ENCODE data around the gene DALRD3. TPM values are rescaled to one million over a fixed set of nuclear protein-coding genes. Genes with fewer than 3 reads are reported as not detected.

Gene DALRD3
- total RNA-seq, 1 donor: 39.1 TPM

GRCh38 chr3:48991851-48992545 is 26.4 kb downstream of the DALRD3 start:
- H3K4me3 ChIP-seq (ENCODE audit: insufficient read depth, low read length): peak overlapping the region; percentile 89
- H3K36me3 ChIP-seq (ENCODE audit: insufficient read depth, low read length): peaks cover 9% of the 10 kb centered on the region
- no peaks in the 10 kb centered on the region for H3K9me3 ChIP-seq (ENCODE audit: low read depth, low read length)
- H3K27ac ChIP-seq (ENCODE audit: low read depth, low read length): peak overlapping the region; percentile 51
- no peak for DNase-seq (ENCODE audit: insufficient read length, low spot score, missing footprints)
- H2AFZ ChIP-seq (ENCODE audit: low read length): no peak overlapping the region
- H3K79me2 ChIP-seq (ENCODE audit: insufficient read depth, low read length): peaks cover 45% of the 10 kb centered on the region
- peaks cover 22% of the 10 kb centered on the region for H3K4me1 ChIP-seq (ENCODE audit: insufficient read depth, low read length)
- no peaks in the 10 kb centered on the region for H3K27me3 ChIP-seq (ENCODE audit: insufficient read depth, low read length)
- TF ChIP-seq CTCF (IDR thresholded peaks at IDR 0.05; ENCODE audit: extremely low read depth, low read depth, low read length): no peak
- peaks cover 8% of the 10 kb centered on the region for H4K20me1 ChIP-seq (ENCODE audit: insufficient read depth, low read length)
- H3K4me2 ChIP-seq (ENCODE audit: insufficient read depth, low read length): peak overlapping the region; percentile 88

GRCh38 chr3:48990636-48991469 is 27.5 kb downstream of the DALRD3 start:
- H3K79me2 ChIP-seq (ENCODE audit: insufficient read depth, low read length): peaks cover 44% of the 10 kb centered on the region
- peak overlapping the region; percentile 73 for H2AFZ ChIP-seq (ENCODE audit: low read length)
- peak overlapping the region; percentile 89 for H3K4me3 ChIP-seq (ENCODE audit: insufficient read depth, low read length)
- peaks cover 8% of the 10 kb centered on the region for H4K20me1 ChIP-seq (ENCODE audit: insufficient read depth, low read length)
- no peak for TF ChIP-seq CTCF (IDR thresholded peaks at IDR 0.05; ENCODE audit: extremely low read depth, low read depth, low read length)
- H3K4me1 ChIP-seq (ENCODE audit: insufficient read depth, low read length): peaks cover 22% of the 10 kb centered on the region
- no peaks in the 10 kb centered on the region for H3K9me3 ChIP-seq (ENCODE audit: low read depth, low read length)
- DNase-seq (ENCODE audit: insufficient read length, low spot score, missing footprints): peak; percentile 71
- peak overlapping the region; percentile 90 for H3K27ac ChIP-seq (ENCODE audit: low read depth, low read length)
- H3K36me3 ChIP-seq (ENCODE audit: insufficient read depth, low read length): peaks cover 9% of the 10 kb centered on the region
- no peaks in the 10 kb centered on the region for H3K27me3 ChIP-seq (ENCODE audit: insufficient read depth, low read length)
- H3K4me2 ChIP-seq (ENCODE audit: insufficient read depth, low read length): peak overlapping the region; percentile 88

DNA sequence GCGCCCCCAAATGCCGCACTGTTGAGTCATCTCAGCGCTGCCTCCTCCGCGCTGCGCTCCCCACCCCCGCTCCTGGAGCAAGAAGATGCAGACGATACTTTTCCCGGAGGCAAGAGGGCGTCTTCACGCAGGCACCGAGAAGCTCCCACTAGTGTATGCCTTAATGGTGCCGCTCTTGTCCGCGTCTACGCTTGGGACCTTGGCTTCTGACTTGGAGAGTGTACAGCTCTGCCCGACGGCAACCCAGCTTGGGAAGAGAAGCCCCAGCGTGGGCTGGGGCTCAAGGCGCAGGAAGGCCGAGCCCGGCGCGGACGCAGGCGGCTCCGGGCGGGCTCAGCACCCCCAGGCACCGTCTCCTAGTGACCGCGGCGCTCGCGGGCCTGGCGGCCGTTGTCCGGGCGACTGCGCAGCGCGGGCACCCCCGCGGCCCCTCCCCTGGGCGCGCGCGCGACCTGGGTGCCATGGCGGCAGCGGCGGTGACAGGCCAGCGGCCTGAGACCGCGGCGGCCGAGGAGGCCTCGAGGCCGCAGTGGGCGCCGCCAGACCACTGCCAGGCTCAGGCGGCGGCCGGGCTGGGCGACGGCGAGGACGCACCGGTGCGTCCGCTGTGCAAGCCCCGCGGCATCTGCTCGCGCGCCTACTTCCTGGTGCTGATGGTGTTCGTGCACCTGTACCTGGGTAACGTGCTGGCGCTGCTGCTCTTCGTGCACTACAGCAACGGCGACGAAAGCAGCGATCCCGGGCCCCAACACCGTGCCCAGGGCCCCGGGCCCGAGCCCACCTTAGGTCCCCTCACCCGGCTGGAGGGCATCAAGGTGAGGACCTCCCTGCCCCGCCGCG is 28.4 kb downstream of the DALRD3 start, which contains the start of gene P4HTM:
Gene P4HTM (plus strand): TSS at position 446 of the 840 bp plus-strand sequence. CDS start 16 bp downstream, at position 462.
- no peaks in the 10 kb centered on the region for H3K9me3 ChIP-seq (ENCODE audit: low read depth, low read length)
- peak within 1 kb of the TSS; percentile 73 for H2AFZ ChIP-seq (ENCODE audit: low read length)
- H3K79me2 ChIP-seq (ENCODE audit: insufficient read depth, low read length): peaks cover 42% of the 10 kb centered on the region
- H3K4me3 ChIP-seq (ENCODE audit: insufficient read depth, low read length): peak within 1 kb of the TSS; percentile 89
- H3K27ac ChIP-seq (ENCODE audit: low read depth, low read length): peak within 1 kb of the TSS; percentile 90
- DNase-seq (ENCODE audit: insufficient read length, low spot score, missing footprints): peak; percentile 98
- peaks cover 22% of the 10 kb centered on the region for H3K4me1 ChIP-seq (ENCODE audit: insufficient read depth, low read length)
- H3K36me3 ChIP-seq (ENCODE audit: insufficient read depth, low read length): peaks cover 14% of the 10 kb centered on the region
- peak within 1 kb of the TSS; percentile 88 for H3K4me2 ChIP-seq (ENCODE audit: insufficient read depth, low read length)
- TF ChIP-seq CTCF (IDR thresholded peaks at IDR 0.05; ENCODE audit: extremely low read depth, low read depth, low read length): peak; percentile 38
- H3K27me3 ChIP-seq (ENCODE audit: insufficient read depth, low read length): no peaks in the 10 kb centered on the region
- peaks cover 8% of the 10 kb centered on the region for H4K20me1 ChIP-seq (ENCODE audit: insufficient read depth, low read length)

All from osteoblast (primary cell).